ENCODE measurements around the gene CD3D.

DNA sequence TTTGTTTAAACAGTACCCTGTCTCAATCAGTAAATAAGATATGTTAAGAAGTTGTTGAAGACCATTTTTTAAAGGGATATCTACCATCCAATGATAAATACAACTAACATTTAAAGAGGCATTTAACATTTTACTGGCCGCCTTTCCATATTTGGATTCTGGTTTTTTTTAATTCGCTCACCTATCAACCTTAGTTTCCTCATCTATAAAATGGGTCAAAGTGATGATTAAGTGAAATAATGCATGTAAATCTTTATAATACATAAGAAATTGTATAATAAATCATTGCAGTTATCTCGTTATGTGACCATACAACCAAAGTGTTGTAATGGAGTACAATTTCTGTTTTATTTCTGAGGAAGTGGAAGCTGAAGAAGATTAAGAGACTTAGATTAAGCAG lies 41.2 kb upstream of the CD3D start:
- TF ChIP-seq, protein P1, sequence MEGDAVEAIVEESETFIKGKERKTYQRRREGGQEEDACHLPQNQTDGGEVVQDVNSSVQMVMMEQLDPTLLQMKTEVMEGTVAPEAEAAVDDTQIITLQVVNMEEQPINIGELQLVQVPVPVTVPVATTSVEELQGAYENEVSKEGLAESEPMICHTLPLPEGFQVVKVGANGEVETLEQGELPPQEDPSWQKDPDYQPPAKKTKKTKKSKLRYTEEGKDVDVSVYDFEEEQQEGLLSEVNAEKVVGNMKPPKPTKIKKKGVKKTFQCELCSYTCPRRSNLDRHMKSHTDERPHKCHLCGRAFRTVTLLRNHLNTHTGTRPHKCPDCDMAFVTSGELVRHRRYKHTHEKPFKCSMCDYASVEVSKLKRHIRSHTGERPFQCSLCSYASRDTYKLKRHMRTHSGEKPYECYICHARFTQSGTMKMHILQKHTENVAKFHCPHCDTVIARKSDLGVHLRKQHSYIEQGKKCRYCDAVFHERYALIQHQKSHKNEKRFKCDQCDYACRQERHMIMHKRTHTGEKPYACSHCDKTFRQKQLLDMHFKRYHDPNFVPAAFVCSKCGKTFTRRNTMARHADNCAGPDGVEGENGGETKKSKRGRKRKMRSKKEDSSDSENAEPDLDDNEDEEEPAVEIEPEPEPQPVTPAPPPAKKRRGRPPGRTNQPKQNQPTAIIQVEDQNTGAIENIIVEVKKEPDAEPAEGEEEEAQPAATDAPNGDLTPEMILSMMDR (IDR thresholded peaks at IDR 0.05; ENCODE audit: insufficient read depth, low read depth, low read length) = no peak
- no peak for TF ChIP-seq EZH2 (IDR thresholded peaks at IDR 0.05; ENCODE audit: insufficient read depth, low read length)

Measured in astrocyte (in vitro differentiated cells and primary cell).